ENCODE data around the gene ADARB2.

DNA sequence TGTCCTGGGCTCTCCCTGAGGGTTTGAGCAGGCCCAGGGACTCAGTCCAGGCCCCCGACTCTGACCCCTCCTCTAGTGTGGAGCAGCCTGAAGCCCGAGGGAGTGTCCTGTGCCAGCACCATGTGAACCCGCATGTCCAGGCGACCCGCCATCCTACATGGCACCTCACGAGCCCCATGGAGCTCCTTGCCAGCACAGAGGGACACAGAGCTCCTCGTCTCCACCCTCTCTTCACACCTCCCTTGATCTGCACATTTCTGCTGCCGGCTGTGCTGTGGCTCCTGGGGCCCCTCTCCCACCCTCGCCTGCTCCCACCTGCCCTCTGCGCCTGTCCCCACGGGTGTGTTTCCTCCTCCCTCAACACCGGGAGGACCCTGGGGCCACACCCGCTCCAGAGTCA lies 103.5 kb downstream of the ADARB2 start:
- TF ChIP-seq POLR2A (IDR thresholded peaks at IDR 0.05): no peak
- TF ChIP-seq, protein P1, sequence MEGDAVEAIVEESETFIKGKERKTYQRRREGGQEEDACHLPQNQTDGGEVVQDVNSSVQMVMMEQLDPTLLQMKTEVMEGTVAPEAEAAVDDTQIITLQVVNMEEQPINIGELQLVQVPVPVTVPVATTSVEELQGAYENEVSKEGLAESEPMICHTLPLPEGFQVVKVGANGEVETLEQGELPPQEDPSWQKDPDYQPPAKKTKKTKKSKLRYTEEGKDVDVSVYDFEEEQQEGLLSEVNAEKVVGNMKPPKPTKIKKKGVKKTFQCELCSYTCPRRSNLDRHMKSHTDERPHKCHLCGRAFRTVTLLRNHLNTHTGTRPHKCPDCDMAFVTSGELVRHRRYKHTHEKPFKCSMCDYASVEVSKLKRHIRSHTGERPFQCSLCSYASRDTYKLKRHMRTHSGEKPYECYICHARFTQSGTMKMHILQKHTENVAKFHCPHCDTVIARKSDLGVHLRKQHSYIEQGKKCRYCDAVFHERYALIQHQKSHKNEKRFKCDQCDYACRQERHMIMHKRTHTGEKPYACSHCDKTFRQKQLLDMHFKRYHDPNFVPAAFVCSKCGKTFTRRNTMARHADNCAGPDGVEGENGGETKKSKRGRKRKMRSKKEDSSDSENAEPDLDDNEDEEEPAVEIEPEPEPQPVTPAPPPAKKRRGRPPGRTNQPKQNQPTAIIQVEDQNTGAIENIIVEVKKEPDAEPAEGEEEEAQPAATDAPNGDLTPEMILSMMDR (IDR thresholded peaks at IDR 0.05): no peak

Data from Peyer's patch (tissue), 4 donors.